GM11168 (cell line): ENCODE measurements around the gene MRPL1.
"Not testable (repeated sequence)": the region's sequence is repeated elsewhere in the genome, so short reads cannot be mapped to it uniquely, and the experiment has no call there.

Experiments used
- in situ Hi-C: fragments of 300-500 bp; cut with MboI; formaldehyde crosslinking; loops from one replicate; pipeline ENCODE4 v1.12.0; 2022; ENCODE audit warnings: low sequenced_read_pairs; ENCODE audit not compliant: unreplicated experiment

The MRPL1 gene

GRCh38 chr4:77848508-77848907 is 14.1 kb upstream of the MRPL1 start:
- in situ Hi-C loops, result no loop called here

GRCh38 chr4:77849278-77849965 is 13.2 kb upstream of the MRPL1 start:
- in situ Hi-C loops, result no loop called here

GRCh38 chr4:77852892-77853495 is 9.6 kb upstream of the MRPL1 start:
- in situ Hi-C loops, result no loop called here

- in situ Hi-C loops, result no loop called here
Measured at GRCh38 chr4:77854431-77855111, 8.1 kb upstream of the MRPL1 start.

GRCh38 chr4:77856152-77856551 is 6.5 kb upstream of the MRPL1 start:
- in situ Hi-C loops, result no loop called here

- in situ Hi-C loops, result no loop called here
Measured at GRCh38 chr4:77859256-77859655, 3.4 kb upstream of the MRPL1 start.

GRCh38 chr4:77861495-77861894 is 1.1 kb upstream of the MRPL1 start:
- in situ Hi-C loops, result no loop called here

GRCh38 chr4:77863341-77863740 is 711 bp downstream of the MRPL1 start:
- in situ Hi-C loops, result not testable (repeated sequence)

GRCh38 chr4:77865259-77865658 is 2.6 kb downstream of the MRPL1 start:
- in situ Hi-C loops, result no loop called here

GRCh38 chr4:77872723-77873445 is 10.3 kb downstream of the MRPL1 start:
- in situ Hi-C loops, result no loop called here

GRCh38 chr4:77877167-77877566 is 14.5 kb downstream of the MRPL1 start:
- in situ Hi-C loops, result no loop called here

- in situ Hi-C loops, result no loop called here
Measured at GRCh38 chr4:77877771-77878565, 15.3 kb downstream of the MRPL1 start.

GRCh38 chr4:77880784-77881183 is 18.2 kb downstream of the MRPL1 start:
- in situ Hi-C loops, result no loop called here

GRCh38 chr4:77881460-77882295 is 19.0 kb downstream of the MRPL1 start:
- in situ Hi-C loops, result no loop called here

- in situ Hi-C loops, result no loop called here
Measured at GRCh38 chr4:77893451-77893850, 30.8 kb downstream of the MRPL1 start.

- in situ Hi-C loops, result no loop called here
Measured at GRCh38 chr4:77899607-77900006, 37.0 kb downstream of the MRPL1 start.

- in situ Hi-C loops, result no loop called here
Measured at GRCh38 chr4:77903186-77903585, 40.6 kb downstream of the MRPL1 start.

- in situ Hi-C loops, result no loop called here
Measured at GRCh38 chr4:77905651-77906263, 43.1 kb downstream of the MRPL1 start.

GRCh38 chr4:77910676-77911075 is 48.0 kb downstream of the MRPL1 start:
- in situ Hi-C loops, result no loop called here
